Embryonic facial prominence (tissue), 1 donor: ENCODE measurements around the gene LYPD6B.

Source experiments
- DNase-seq: peaks from one replicate; pipeline ENCODE4 v3.0.0-alpha.2; 2016; ENCODE audit errors: extremely low spot score

The LYPD6B gene

GRCh38 chr2:149038442-149039212 lies at the start of gene LYPD6B:
Gene LYPD6B (plus strand): TSS chr2:149038699. CDS start chr2:149130949, 92,250 bp downstream.
- no peak for DNase-seq

- peak; percentile 71 for DNase-seq
Measured at GRCh38 chr2:148989882-148990493, 48.5 kb upstream of the LYPD6B start.

GRCh38 chr2:148990968-148991367 lies 47.5 kb upstream of the LYPD6B start:
- DNase-seq, result no peak

GRCh38 chr2:148992448-148992847 lies 46.1 kb upstream of the LYPD6B start:
- DNase-seq, result no peak

- no peak for DNase-seq
Measured at GRCh38 chr2:148993351-148993750, 45.1 kb upstream of the LYPD6B start.

- no peak for DNase-seq
Measured at GRCh38 chr2:148994341-148994740, 44.2 kb upstream of the LYPD6B start.

GRCh38 chr2:148996805-148997204 lies 41.7 kb upstream of the LYPD6B start:
- no peak for DNase-seq

- DNase-seq, result no peak
Measured at GRCh38 chr2:148998165-148998830, 40.2 kb upstream of the LYPD6B start.

GRCh38 chr2:148998831-148999200 lies 39.7 kb upstream of the LYPD6B start:
- no peak for DNase-seq

GRCh38 chr2:148999451-148999921 lies 39.0 kb upstream of the LYPD6B start:
- no peak for DNase-seq

GRCh38 chr2:149000158-149000938 lies 38.2 kb upstream of the LYPD6B start:
- DNase-seq, result no peak

GRCh38 chr2:149001496-149001895 lies 37.0 kb upstream of the LYPD6B start:
- no peak for DNase-seq

- no peak for DNase-seq
Measured at GRCh38 chr2:149002378-149002890, 36.1 kb upstream of the LYPD6B start.

GRCh38 chr2:149002891-149003740 lies 35.4 kb upstream of the LYPD6B start:
- no peak for DNase-seq

GRCh38 chr2:149004836-149005235 lies 33.7 kb upstream of the LYPD6B start:
- no peak for DNase-seq

- no peak for DNase-seq
Measured at GRCh38 chr2:149005471-149006077, 32.9 kb upstream of the LYPD6B start.

- DNase-seq, result no peak
Measured at GRCh38 chr2:149006883-149007543, 31.5 kb upstream of the LYPD6B start.

- DNase-seq, result no peak
Measured at GRCh38 chr2:149008381-149008780, 30.1 kb upstream of the LYPD6B start.

- DNase-seq, result no peak
Measured at GRCh38 chr2:149009576-149010461, 28.7 kb upstream of the LYPD6B start.
